HCT116 (cell line): ENCODE measurements around the gene FNDC3B.

Experiments
- CBX3 ChIP-seq: IDR thresholded peaks from 2 replicates; pipeline ENCODE4 v1.6.1; 2012; ENCODE audit warnings: low read depth
- CTCF ChIP-seq, 3 experiments: fragments of 200-600 bp in 1 of 3; sonication (generic) in 1 of 3; IDR thresholded peaks in 2 of 3; conservative IDR thresholded peaks in 1 of 3; 2 replicates each; pipeline ENCODE4 v1.5.1; 2012 to 2017; ENCODE audit warnings: low read depth in 2 of 3, low read length in 2 of 3, antibody characterized with exemption in 1 of 3, borderline replicate concordance in 1 of 3, control low read depth in 1 of 3, mild to moderate bottlenecking in 1 of 3, mixed read lengths in 1 of 3, mixed run types in 1 of 3, moderate library complexity in 1 of 3; ENCODE audit not compliant: insufficient read depth in 1 of 3
- POLR2A ChIP-seq: IDR thresholded peaks from 2 replicates; pipeline ENCODE4 v1.7.0; 2011; ENCODE audit warnings: borderline replicate concordance; ENCODE audit not compliant: insufficient read depth, insufficient read length; ENCODE audit errors: extremely low read depth
- REST ChIP-seq: IDR thresholded peaks from 2 replicates; pipeline ENCODE4 v1.6.1; 2012; ENCODE audit warnings: low read depth

- TF ChIP-seq CTCF (IDR thresholded peaks at IDR 0.05 in 2 of 3, conservative IDR thresholded peaks at IDR 0.05 in 1 of 3; ENCODE audit: borderline replicate concordance in 1 of 3, insufficient read depth in 1 of 3, low read depth in 2 of 3, low read length in 2 of 3) (no peak), CBX3 (no peak), POLR2A (no peak), REST (no peak)
These were observed 205.9 kb downstream of the FNDC3B start for GRCh38 chr3:172245241-172245640.
